Measurements from ENCODE around the gene AGBL1. TPM values are rescaled to one million over a fixed set of nuclear protein-coding genes. Genes with fewer than 3 reads are reported as not detected.

Gene AGBL1
- total RNA-seq, 3 donors from 2014 or later (not counting 1 experiment from before 2014, with no cell fraction given): not detected

DNA sequence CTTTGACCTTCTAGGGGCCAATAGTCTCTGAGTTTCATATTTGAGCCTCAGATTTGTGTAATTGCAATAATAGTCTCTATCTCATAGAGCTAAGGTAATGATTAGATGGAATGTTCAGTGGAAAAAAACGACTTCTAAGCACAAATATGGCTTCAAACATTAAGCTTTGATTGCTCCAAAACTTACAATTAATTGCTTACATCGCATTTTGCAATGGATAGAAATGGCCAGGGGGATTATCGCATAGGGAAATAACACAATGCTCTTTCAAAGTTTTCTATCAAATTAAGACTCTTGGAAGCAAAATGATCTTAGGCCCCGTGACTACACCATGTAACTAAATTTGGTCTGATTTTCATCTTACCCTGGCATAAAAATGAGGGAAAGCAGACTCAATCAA lies 888.6 kb downstream of the AGBL1 start:
- H3K27ac ChIP-seq (ENCODE audit: low read length): no peak overlapping the region
- DNase-seq (no peak), ATAC-seq (no peak)
- no peak overlapping the region for H3K4me3 Mint-ChIP-seq
- intact Hi-C loops (cut with micrococcal nuclease): no loop called here
- peaks cover 3 to 6% of the 10 kb centered on the region in 2 donors for H3K9me3 Mint-ChIP-seq
- no peak overlapping the region for H3K27ac Mint-ChIP-seq
- H3K9me3 ChIP-seq (ENCODE audit: control insufficient read depth, insufficient read depth, low read length): no peaks in the 10 kb centered on the region
- no peaks in the 10 kb centered on the region for H3K36me3 Mint-ChIP-seq
- TF ChIP-seq, protein P1, sequence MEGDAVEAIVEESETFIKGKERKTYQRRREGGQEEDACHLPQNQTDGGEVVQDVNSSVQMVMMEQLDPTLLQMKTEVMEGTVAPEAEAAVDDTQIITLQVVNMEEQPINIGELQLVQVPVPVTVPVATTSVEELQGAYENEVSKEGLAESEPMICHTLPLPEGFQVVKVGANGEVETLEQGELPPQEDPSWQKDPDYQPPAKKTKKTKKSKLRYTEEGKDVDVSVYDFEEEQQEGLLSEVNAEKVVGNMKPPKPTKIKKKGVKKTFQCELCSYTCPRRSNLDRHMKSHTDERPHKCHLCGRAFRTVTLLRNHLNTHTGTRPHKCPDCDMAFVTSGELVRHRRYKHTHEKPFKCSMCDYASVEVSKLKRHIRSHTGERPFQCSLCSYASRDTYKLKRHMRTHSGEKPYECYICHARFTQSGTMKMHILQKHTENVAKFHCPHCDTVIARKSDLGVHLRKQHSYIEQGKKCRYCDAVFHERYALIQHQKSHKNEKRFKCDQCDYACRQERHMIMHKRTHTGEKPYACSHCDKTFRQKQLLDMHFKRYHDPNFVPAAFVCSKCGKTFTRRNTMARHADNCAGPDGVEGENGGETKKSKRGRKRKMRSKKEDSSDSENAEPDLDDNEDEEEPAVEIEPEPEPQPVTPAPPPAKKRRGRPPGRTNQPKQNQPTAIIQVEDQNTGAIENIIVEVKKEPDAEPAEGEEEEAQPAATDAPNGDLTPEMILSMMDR (IDR thresholded peaks at IDR 0.05): no peak
- H3K4me1 Mint-ChIP-seq: no peaks in the 10 kb centered on the region
- WGBS (ENCODE audit: insufficient coverage): 72% methylated on average over 4 of the region's 4 CpGs
- H3K4me1 ChIP-seq (ENCODE audit: control insufficient read depth, insufficient read depth, low read length): no peaks in the 10 kb centered on the region
- no peaks in the 10 kb centered on the region for H3K36me3 ChIP-seq (ENCODE audit: control insufficient read depth, insufficient read depth, low read length)
- H3K4me3 ChIP-seq (ENCODE audit: low read length): no peak overlapping the region
- H3K27me3 Mint-ChIP-seq (ENCODE audit: low read depth in 2 of 2): no peaks in the 10 kb centered on the region
- no peaks in the 10 kb centered on the region for H3K27me3 ChIP-seq (ENCODE audit: control insufficient read depth, insufficient read depth, low read length)

DNA sequence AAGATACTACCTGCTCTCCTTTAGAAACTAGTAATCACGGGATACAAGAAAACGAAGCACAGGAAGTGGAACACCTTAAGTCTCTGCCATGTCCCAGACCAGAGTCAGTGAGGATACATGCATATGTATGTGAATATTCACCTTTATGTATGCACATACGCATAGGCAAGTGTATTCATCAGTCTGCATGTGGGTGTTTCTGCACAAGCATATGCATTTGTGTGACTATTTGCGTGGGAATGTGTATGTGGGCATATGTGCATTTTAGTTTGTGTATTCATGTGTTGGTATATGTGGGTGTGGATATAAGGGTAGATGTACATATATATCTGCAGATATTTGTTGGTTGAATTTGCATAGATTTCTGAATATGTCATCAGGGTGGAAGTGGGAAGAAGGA lies 889.7 kb downstream of the AGBL1 start:
- H3K4me1 Mint-ChIP-seq: no peaks in the 10 kb centered on the region
- ATAC-seq: no peak
- no peak overlapping the region for H3K4me3 Mint-ChIP-seq
- Histone ChIP-seq H3K27me3 (ENCODE audit: control insufficient read depth, insufficient read depth, low read length) (no peaks in the 10 kb centered on the region), H3K4me1 (ENCODE audit: control insufficient read depth, insufficient read depth, low read length) (no peaks in the 10 kb centered on the region), H3K36me3 (ENCODE audit: control insufficient read depth, insufficient read depth, low read length) (no peaks in the 10 kb centered on the region), H3K9me3 (ENCODE audit: control insufficient read depth, insufficient read depth, low read length) (no peaks in the 10 kb centered on the region), H3K27ac (ENCODE audit: low read length) (no peak overlapping the region), H3K4me3 (ENCODE audit: low read length) (no peak overlapping the region)
- TF ChIP-seq, protein P1 (IDR thresholded peaks at IDR 0.05): no peak
- peaks cover 2 to 3% of the 10 kb centered on the region in 2 donors for H3K9me3 Mint-ChIP-seq
- DNase-seq: no peak
- no peak overlapping the region for H3K27ac Mint-ChIP-seq
- no peaks in the 10 kb centered on the region for H3K27me3 Mint-ChIP-seq (ENCODE audit: low read depth in 2 of 2)
- no peaks in the 10 kb centered on the region for H3K36me3 Mint-ChIP-seq
- intact Hi-C loops (cut with micrococcal nuclease): no loop called here
- 91% methylated on average over 4 of the region's 4 CpGs for WGBS (ENCODE audit: insufficient coverage)

DNA sequence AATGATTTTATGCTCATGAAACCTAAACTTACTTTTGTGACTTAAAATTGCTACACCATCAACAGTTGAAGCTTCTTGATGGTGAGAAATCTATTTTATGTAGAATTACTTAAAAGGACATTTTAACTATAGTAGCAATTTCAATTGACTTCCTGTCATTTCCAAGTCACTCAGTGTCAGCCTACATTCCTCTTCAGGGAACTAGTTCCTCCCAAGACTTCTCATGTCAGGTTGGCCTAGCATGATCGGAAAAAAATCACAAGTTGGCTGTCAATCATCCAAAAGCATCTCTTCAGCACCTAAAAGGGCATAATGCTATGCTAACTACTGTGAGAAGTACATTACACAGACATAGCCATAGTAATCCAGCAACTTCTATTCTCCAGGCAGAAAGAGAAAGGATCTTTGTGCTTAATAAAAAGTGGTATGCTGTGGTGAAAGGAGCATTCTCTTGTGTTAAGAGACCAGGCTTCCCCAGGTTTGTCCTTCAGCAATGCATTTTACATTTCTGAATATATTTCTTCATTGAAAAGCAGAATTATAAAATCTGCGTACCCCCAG lies 893.7 kb downstream of the AGBL1 start:
- 53% methylated on average over 1 of the region's 2 CpGs for WGBS (ENCODE audit: insufficient coverage)
- H3K4me1 Mint-ChIP-seq: no peaks in the 10 kb centered on the region
- Histone ChIP-seq H3K36me3 (ENCODE audit: control insufficient read depth, insufficient read depth, low read length) (no peaks in the 10 kb centered on the region), H3K4me3 (ENCODE audit: low read length) (no peak overlapping the region), H3K27me3 (ENCODE audit: control insufficient read depth, insufficient read depth, low read length) (no peaks in the 10 kb centered on the region), H3K9me3 (ENCODE audit: control insufficient read depth, insufficient read depth, low read length) (no peaks in the 10 kb centered on the region), H3K4me1 (ENCODE audit: control insufficient read depth, insufficient read depth, low read length) (no peaks in the 10 kb centered on the region), H3K27ac (ENCODE audit: low read length) (no peak overlapping the region)
- DNase-seq: no peak
- no peak overlapping the region for H3K27ac Mint-ChIP-seq
- peaks cover 2 to 3% of the 10 kb centered on the region in 2 donors for H3K9me3 Mint-ChIP-seq
- H3K4me3 Mint-ChIP-seq: no peak overlapping the region
- no peak for ATAC-seq
- H3K27me3 Mint-ChIP-seq (ENCODE audit: low read depth in 2 of 2): no peaks in the 10 kb centered on the region
- no peaks in the 10 kb centered on the region for H3K36me3 Mint-ChIP-seq
- TF ChIP-seq, protein P1 (IDR thresholded peaks at IDR 0.05): no peak
- intact Hi-C loops (cut with micrococcal nuclease): no loop called here

DNA sequence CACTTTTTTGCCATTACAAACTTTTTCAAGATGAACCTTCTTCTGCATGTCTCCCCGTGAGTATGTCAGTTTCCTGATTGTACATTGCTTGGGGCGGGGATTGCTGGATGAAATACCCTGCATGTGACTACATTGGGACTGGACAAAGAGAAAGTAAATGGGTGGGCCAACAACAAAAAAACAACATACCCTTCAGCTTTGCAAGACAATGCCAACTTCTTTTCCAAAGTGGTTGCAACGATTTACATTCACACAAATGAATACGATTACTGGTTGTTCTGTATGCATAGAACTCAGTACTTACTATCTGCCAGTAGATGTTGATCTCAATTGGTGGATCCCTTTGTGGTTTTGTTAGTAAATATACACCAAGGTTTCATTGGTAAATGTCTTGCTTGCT lies 908.4 kb downstream of the AGBL1 start:
- TF ChIP-seq, protein P1 (IDR thresholded peaks at IDR 0.05): no peak
- no peak overlapping the region for H3K4me3 ChIP-seq (ENCODE audit: low read length)
- intact Hi-C loops (cut with micrococcal nuclease): no loop called here
- H3K36me3 ChIP-seq (ENCODE audit: control insufficient read depth, insufficient read depth, low read length): no peaks in the 10 kb centered on the region
- Mint-ChIP-seq H3K27me3 (ENCODE audit: low read depth in 2 of 2) (no peaks in the 10 kb centered on the region), H3K4me3 (no peak overlapping the region), H3K9me3 (peaks cover 3 to 12% of the 10 kb centered on the region in 2 donors), H3K36me3 (no peaks in the 10 kb centered on the region), H3K27ac (no peak overlapping the region), H3K4me1 (no peaks in the 10 kb centered on the region)
- DNase-seq: no peak
- 87% methylated on average over 3 of the region's 4 CpGs for WGBS (ENCODE audit: insufficient coverage)
- no peak overlapping the region for H3K27ac ChIP-seq (ENCODE audit: low read length)
- no peak for ATAC-seq
- H3K27me3 ChIP-seq (ENCODE audit: control insufficient read depth, insufficient read depth, low read length): no peaks in the 10 kb centered on the region
- H3K9me3 ChIP-seq (ENCODE audit: control insufficient read depth, insufficient read depth, low read length): no peaks in the 10 kb centered on the region
- H3K4me1 ChIP-seq (ENCODE audit: control insufficient read depth, insufficient read depth, low read length): no peaks in the 10 kb centered on the region
